Activated CD8-positive, alpha-beta T cell treated with anti-CD3 and anti-CD28 coated beads for 36 hours (primary cell): ENCODE data around the gene KIF3A. TPM values are rescaled to one million over a fixed set of nuclear protein-coding genes. Genes with fewer than 3 reads are reported as not detected.
"Not testable (repeated sequence)": the region's sequence is repeated elsewhere in the genome, so short reads cannot be mapped to it uniquely, and the experiment has no call there.

Experiments
- ATAC-seq: fragments of 200-7000 bp; cut with Tn5 transposase; one replicate; pipeline ENCODE4 v1.10.0; 2021; ENCODE audit warnings: mild to moderate bottlenecking, moderate library complexity
- CTCF ChIA-PET: fragments of 350-600 bp; sonication (Branson Sonifier 250); formaldehyde crosslinking; loops from one replicate; lab custom pipeline; 2021; ENCODE audit warnings: antibody characterized with exemption; lab: Charles Lee
- POLR2A ChIA-PET: fragments of 350-600 bp; sonication (Branson Sonifier 250); formaldehyde crosslinking; loops from one replicate; lab custom pipeline; 2021; ENCODE audit warnings: antibody characterized with exemption; lab: Charles Lee
- DNase-seq: peaks from one replicate; pipeline ENCODE4 v3.0.0-alpha.2; 2020
- H3K27ac Mint-ChIP-seq: one replicate; pipeline ENCODE4 v1.8.0; 2021; ENCODE audit warnings: mild to moderate bottlenecking, mixed read lengths
- H3K27me3 Mint-ChIP-seq: one replicate; pipeline ENCODE4 v1.8.0; 2021; ENCODE audit warnings: mixed read lengths
- H3K36me3 Mint-ChIP-seq: one replicate; pipeline ENCODE4 v1.8.0; 2021; ENCODE audit warnings: low read depth, mixed read lengths
- H3K4me1 Mint-ChIP-seq: one replicate; pipeline ENCODE4 v1.8.0; 2021; ENCODE audit warnings: low read depth, mixed read lengths
- H3K4me3 Mint-ChIP-seq: one replicate; pipeline ENCODE4 v1.8.0; 2021; ENCODE audit warnings: mild to moderate bottlenecking, moderate library complexity, mixed read lengths
- H3K9me3 Mint-ChIP-seq: one replicate; pipeline ENCODE4 v1.8.0; 2021; ENCODE audit warnings: mixed read lengths
- intact Hi-C: fragments of 100-400 bp; cut with micrococcal nuclease; formaldehyde crosslinking; loops from one replicate; pipeline ENCODE4 v1.10.0; 2022
- total RNA-seq, 2 experiments: library from RNA; stranded (reverse); gene quantifications; one replicate each; pipeline ENCODE4 v1.2.3, GENCODE V29; 2021
- TF ChIP-seq, protein P1 (sequence below): fragments of 200-600 bp; IDR thresholded peaks from one replicate; pipeline ENCODE4 v1.8.0; 2022; ENCODE audit warnings: antibody characterized with exemption, mild to moderate bottlenecking

Gene KIF3A
- total RNA-seq, 2 experiments from 2014 or later, result 16.4 to 17.0 TPM

DNA sequence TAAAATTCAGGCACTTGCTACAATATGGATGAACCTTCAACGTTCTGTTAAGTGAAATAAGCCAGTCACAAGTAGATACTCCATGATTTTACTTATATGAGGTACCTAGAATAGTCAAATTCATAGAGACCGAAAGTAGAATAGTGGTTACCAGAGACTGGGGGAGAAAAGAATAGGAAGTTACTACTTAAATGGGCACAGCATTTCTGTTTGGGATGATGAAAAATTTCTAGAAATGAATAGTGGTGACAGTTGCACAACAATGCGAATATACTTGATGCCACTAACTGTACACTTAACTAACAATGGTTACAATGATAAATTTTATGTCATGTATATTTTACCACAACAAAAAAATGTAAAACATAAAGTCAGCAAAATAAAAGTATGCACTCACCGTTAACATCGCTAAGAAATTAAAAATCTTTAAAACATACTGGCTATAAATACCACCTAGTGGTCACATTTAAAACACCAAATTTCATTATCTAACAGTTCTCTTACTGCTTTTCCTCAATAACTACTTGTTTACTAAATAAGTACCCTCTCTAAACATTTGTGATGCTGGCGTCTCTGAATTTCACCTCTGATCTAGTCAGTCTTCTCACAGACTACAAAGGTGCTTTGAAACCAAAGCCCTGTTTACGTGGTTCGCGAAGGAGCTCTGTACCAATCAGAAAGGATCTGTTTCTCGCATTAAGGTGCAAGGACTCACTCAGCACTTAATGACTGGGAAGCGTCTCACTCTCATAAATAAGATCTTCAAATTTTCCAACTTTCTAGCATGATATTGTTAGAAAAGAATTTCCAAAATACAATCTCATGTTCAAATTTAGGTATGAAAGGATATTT, 22.7 kb downstream of the KIF3A start:
- no peaks in the 10 kb centered on the region for H3K9me3 Mint-ChIP-seq
- TF ChIP-seq, protein P1, sequence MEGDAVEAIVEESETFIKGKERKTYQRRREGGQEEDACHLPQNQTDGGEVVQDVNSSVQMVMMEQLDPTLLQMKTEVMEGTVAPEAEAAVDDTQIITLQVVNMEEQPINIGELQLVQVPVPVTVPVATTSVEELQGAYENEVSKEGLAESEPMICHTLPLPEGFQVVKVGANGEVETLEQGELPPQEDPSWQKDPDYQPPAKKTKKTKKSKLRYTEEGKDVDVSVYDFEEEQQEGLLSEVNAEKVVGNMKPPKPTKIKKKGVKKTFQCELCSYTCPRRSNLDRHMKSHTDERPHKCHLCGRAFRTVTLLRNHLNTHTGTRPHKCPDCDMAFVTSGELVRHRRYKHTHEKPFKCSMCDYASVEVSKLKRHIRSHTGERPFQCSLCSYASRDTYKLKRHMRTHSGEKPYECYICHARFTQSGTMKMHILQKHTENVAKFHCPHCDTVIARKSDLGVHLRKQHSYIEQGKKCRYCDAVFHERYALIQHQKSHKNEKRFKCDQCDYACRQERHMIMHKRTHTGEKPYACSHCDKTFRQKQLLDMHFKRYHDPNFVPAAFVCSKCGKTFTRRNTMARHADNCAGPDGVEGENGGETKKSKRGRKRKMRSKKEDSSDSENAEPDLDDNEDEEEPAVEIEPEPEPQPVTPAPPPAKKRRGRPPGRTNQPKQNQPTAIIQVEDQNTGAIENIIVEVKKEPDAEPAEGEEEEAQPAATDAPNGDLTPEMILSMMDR, result peak; percentile 61
- H3K27me3 Mint-ChIP-seq, result no peaks in the 10 kb centered on the region
- POLR2A ChIA-PET, result interaction anchor here (1.1 kb wide), 1 partner anchor 74 kb away, joined by 4 read pairs; no protein-coding TSS in a partner anchor
- no peak overlapping the region for H3K27ac Mint-ChIP-seq
- DNase-seq (no peak), ATAC-seq (peak; percentile 53)
- CTCF ChIA-PET, result interaction anchor here (0.7 to 3.3 kb wide), 17 partner anchors 10 to 303 kb away, joined by 3 to 14 read pairs (median 4); partner anchors contain the start of gene IL13
- no peak overlapping the region for H3K4me3 Mint-ChIP-seq
- peaks cover 6% of the 10 kb centered on the region for H3K36me3 Mint-ChIP-seq
- intact Hi-C loops, result loop anchor here (10.0 kb wide), 1 partner anchor 190 kb away; no protein-coding TSS in a partner anchor
- H3K4me1 Mint-ChIP-seq, result peaks cover 15% of the 10 kb centered on the region

- no peak overlapping the region for H3K27ac Mint-ChIP-seq
- TF ChIP-seq, protein P1, result no peak
- ChIA-PET POLR2A (interaction anchor here (1.2 kb wide), 1 partner anchor 44 kb away, joined by 3 read pairs; no protein-coding TSS in a partner anchor), CTCF (interaction anchor here (0.8 to 1.6 kb wide), 5 partner anchors 22 to 218 kb away, joined by 3 read pairs; partner anchors contain the start of gene KIF3A)
- H3K9me3 Mint-ChIP-seq, result no peaks in the 10 kb centered on the region
- H3K36me3 Mint-ChIP-seq, result peaks cover 4% of the 10 kb centered on the region
- H3K4me1 Mint-ChIP-seq, result peaks cover 7% of the 10 kb centered on the region
- ATAC-seq (no peak), DNase-seq (no peak)
- intact Hi-C loops, result no loop called here
- no peaks in the 10 kb centered on the region for H3K27me3 Mint-ChIP-seq
- no peak overlapping the region for H3K4me3 Mint-ChIP-seq
Measured at GRCh38 chr5:132708645-132709044, 28.7 kb downstream of the KIF3A start.

DNA sequence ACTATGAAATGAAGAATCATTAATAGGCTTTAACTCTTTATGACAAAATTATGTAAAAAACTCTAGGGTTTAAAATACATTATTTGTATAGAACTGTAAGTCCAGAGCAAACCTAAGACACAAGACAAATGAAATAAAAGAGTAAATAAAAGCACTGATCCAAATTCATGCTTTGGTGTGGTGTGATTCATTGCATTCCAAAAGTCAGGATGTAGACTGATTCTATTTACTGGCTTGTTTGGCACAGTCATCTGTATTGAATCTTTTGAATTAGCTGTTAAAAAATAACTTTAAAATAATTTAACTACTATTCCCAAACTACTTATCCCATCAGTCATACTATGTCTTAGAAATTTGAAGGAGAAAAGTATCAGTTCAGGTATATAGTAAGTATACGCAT, 32.5 kb downstream of the KIF3A start:
- Mint-ChIP-seq H3K27ac (no peak overlapping the region), H3K9me3 (no peaks in the 10 kb centered on the region), H3K4me1 (peaks cover 6% of the 10 kb centered on the region), H3K27me3 (no peaks in the 10 kb centered on the region), H3K4me3 (no peak overlapping the region), H3K36me3 (peaks cover 21% of the 10 kb centered on the region)
- POLR2A ChIA-PET, result interaction anchor here (1.1 kb wide), 1 partner anchor 47 kb away, joined by 3 read pairs; the partner anchor contains the start of gene IL13
- intact Hi-C loops, result no loop called here
- no peak for DNase-seq
- TF ChIP-seq, protein P1, result no peak
- no peak for ATAC-seq
- CTCF ChIA-PET, result interaction anchor here (1.1 to 3.1 kb wide), 4 partner anchors 11 to 178 kb away, joined by 3 to 14 read pairs (median 4); no protein-coding TSS in a partner anchor

DNA sequence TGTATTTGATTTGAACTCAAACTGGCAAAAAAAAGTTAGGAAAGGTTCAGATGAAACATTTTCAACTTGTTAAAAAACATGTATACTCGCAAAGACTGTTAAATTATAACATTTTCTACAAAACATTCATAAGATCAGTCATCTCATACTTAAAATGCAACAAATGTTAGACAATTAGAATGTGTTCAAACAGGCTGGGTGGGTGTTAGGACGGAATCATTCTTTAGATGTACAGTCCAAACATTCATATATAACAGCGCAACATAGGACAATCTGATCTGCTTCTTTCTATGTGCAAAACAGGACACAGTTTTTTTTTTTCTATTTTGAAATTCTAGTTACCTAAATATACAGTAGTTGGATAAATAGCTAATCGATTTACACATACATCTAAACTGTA, 41.4 kb downstream of the KIF3A start:
- no peak for ATAC-seq
- DNase-seq, result no peak
- TF ChIP-seq, protein P1, result no peak
- Mint-ChIP-seq H3K27ac (no peak overlapping the region), H3K4me3 (no peak overlapping the region), H3K9me3 (no peaks in the 10 kb centered on the region), H3K4me1 (peaks cover 6% of the 10 kb centered on the region), H3K27me3 (no peaks in the 10 kb centered on the region), H3K36me3 (peaks cover 33% of the 10 kb centered on the region)
- ChIA-PET CTCF (interaction anchor here (0.8 kb wide), 1 partner anchor 17 kb away, joined by 3 read pairs; no protein-coding TSS in a partner anchor), POLR2A (no interaction called here)
- intact Hi-C loops, result no loop called here

GRCh38 chr5:132692632-132692967, 44.7 kb downstream of the KIF3A start:
- intact Hi-C loops, result no loop called here
- CTCF ChIA-PET, result no interaction called here
- H3K4me1 Mint-ChIP-seq, result peaks cover 25% of the 10 kb centered on the region
- TF ChIP-seq, protein P1, result no peak
- H3K4me3 Mint-ChIP-seq, result no peak overlapping the region
- H3K36me3 Mint-ChIP-seq, result peaks cover 16% of the 10 kb centered on the region
- no peak for DNase-seq
- no peaks in the 10 kb centered on the region for H3K9me3 Mint-ChIP-seq
- ATAC-seq, result no peak
- no peaks in the 10 kb centered on the region for H3K27me3 Mint-ChIP-seq
- peak overlapping the region; percentile 17 for H3K27ac Mint-ChIP-seq
- POLR2A ChIA-PET, result no interaction called here

DNA sequence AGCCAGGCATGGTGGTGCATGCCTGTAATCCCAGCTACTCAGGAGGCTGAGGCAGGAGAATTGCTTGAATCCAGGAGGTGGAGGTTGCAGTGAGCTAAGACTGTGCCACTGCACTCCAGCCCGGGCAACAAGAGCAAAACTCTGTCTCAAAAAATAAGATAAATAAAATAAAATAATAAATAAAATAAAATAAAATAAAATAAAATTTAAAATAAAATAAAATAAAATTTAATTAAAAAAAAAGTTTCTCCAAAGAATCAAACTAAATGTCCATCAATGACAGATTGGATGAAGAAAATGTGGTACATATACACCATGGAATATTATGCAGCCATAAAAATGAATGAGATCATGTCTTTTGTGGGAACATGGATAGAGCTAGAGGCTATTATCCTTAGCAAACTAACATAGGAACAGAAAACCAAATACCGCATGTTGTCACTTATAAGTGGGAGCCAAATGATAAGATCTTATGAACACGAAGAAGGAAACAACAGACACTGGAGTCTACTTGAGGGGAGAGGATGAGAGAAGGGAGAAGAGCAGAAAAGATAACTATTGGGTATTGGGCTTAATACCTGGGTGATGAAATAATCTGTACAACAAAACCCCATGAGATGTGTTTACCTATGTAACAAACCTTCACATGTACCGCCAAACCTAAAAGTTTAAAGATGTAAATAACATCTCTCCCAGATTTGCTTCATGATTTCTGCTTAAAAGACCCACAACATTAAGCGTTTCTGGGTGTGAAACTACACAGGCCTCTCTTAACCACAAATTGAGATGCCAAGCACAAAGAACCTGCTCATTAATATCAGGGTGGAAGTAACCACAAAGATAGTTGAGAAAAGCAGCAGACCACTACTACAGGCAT, 45.4 kb downstream of the KIF3A start:
- peak overlapping the region; percentile 17 for H3K27ac Mint-ChIP-seq

More for the DNA sequence above, 45.4 kb downstream of the KIF3A start:
- ATAC-seq, H3K27me3 Mint-ChIP-seq, POLR2A ChIA-PET, H3K4me3 Mint-ChIP-seq, DNase-seq, H3K9me3 Mint-ChIP-seq, intact Hi-C loops: not testable (repeated sequence)
- CTCF ChIA-PET, result interaction anchor here (1.0 kb wide), 1 partner anchor 28 kb away, joined by 3 read pairs; no protein-coding TSS in a partner anchor
- Mint-ChIP-seq H3K36me3 (peaks cover 14% of the 10 kb centered on the region), H3K4me1 (peaks cover 26% of the 10 kb centered on the region)
